Tibial artery (tissue), 4 donors: ENCODE data around the gene EHBP1.

Experiments
- DNase-seq, 2 donors: peaks; one replicate each; pipeline ENCODE4 v3.0.0-alpha.2; 2019
- H3K27ac ChIP-seq, 2 donors: fragments of 200-600 bp; sonication (generic) in 1 of 2; 1 replicate in 1 of 2; 2 replicates in 1 of 2; pipeline ENCODE4 v1.5.1; 2018 to 2019; ENCODE audit warnings: mild to moderate bottlenecking in 1 of 2
- H3K27me3 ChIP-seq, 2 donors: fragments of 200-600 bp; sonication (generic) in 1 of 2; one replicate each; pipeline versions ENCODE4 v1.5.1 to v1.6.0; 2016 to 2019
- H3K36me3 ChIP-seq, 3 donors: fragments of 200-600 bp; sonication (generic) in 2 of 3; one replicate each; pipeline ENCODE4 v1.5.1; 2016 to 2019; ENCODE audit warnings: mild to moderate bottlenecking in 2 of 3
- H3K4me1 ChIP-seq, 4 donors: fragments of 200-600 bp; sonication (generic) in 2 of 4; 1 replicate in 3 of 4; 2 replicates in 1 of 4; pipeline ENCODE4 v1.5.1; 2016 to 2019
- H3K4me3 ChIP-seq, 2 donors: fragments of 200-600 bp; sonication (generic) in 1 of 2; 1 replicate in 1 of 2; 2 replicates in 1 of 2; pipeline ENCODE4 v1.5.1; 2018 to 2019; ENCODE audit warnings: mild to moderate bottlenecking in 2 of 2
- H3K9me3 ChIP-seq, 3 donors: fragments of 200-600 bp; sonication (generic) in 1 of 3; one replicate each; pipeline ENCODE4 v1.5.1; 2016 to 2019
- CTCF ChIP-seq, 2 experiments: fragments of 200-600 bp in 1 of 2; fragments of 450-650 bp in 1 of 2; IDR thresholded peaks; one replicate each; pipeline ENCODE4 v1.5.1; 2017 to 2019; ENCODE audit warnings: antibody characterized with exemption in 2 of 2, mild to moderate bottlenecking in 1 of 2, moderate library complexity in 1 of 2
- intact Hi-C: fragments of 100-400 bp; cut with DNase I; formaldehyde crosslinking; loops from one replicate; pipeline ENCODE4 v1.15.0; 2023; ENCODE audit warnings: low total_unique reads

EHBP1 gene

GRCh38 chr2:62994206-62994605 is 288.7 kb downstream of the EHBP1 start:
- Histone ChIP-seq H3K27ac (no peak overlapping the region), H3K4me1 (peaks cover 0 to 11% (median 4%) of the 10 kb centered on the region in 4 donors), H3K4me3 (no peak overlapping the region), H3K27me3 (no peaks in the 10 kb centered on the region), H3K36me3 (peaks cover 6 to 25% (median 9%) of the 10 kb centered on the region in 3 donors), H3K9me3 (no peaks in the 10 kb centered on the region)
- intact Hi-C loops: no loop called here
- TF ChIP-seq CTCF (IDR thresholded peaks at IDR 0.05): no peak
- DNase-seq: no peak

- H3K36me3 ChIP-seq: peaks cover 6 to 19% (median 9%) of the 10 kb centered on the region in 3 donors
- DNase-seq: no peak
- no peak overlapping the region for H3K4me3 ChIP-seq
- intact Hi-C loops: no loop called here
- no peaks in the 10 kb centered on the region for H3K9me3 ChIP-seq
- H3K27me3 ChIP-seq: no peaks in the 10 kb centered on the region
- H3K4me1 ChIP-seq: peaks cover 0 to 26% (median 8%) of the 10 kb centered on the region in 4 donors
- H3K27ac ChIP-seq: no peak overlapping the region
- TF ChIP-seq CTCF (IDR thresholded peaks at IDR 0.05): no peak
These were observed 291.1 kb downstream of the EHBP1 start for GRCh38 chr2:62996534-62997186.

GRCh38 chr2:62998949-62999348 is 293.4 kb downstream of the EHBP1 start:
- peaks cover 4 to 16% (median 9%) of the 10 kb centered on the region in 3 donors for H3K36me3 ChIP-seq
- intact Hi-C loops: no loop called here
- H3K4me1 ChIP-seq: peaks cover 0 to 22% (median 4%) of the 10 kb centered on the region in 4 donors
- H3K27me3 ChIP-seq: no peaks in the 10 kb centered on the region
- no peak for TF ChIP-seq CTCF (IDR thresholded peaks at IDR 0.05)
- H3K9me3 ChIP-seq: no peaks in the 10 kb centered on the region
- H3K4me3 ChIP-seq: no peak overlapping the region
- peak overlapping the region in 1 of 2 donors; percentile 45 for H3K27ac ChIP-seq
- no peak for DNase-seq

GRCh38 chr2:62999905-63000304 is 294.4 kb downstream of the EHBP1 start:
- peak overlapping the region; percentile 18 to 45 for H3K27ac ChIP-seq
- peaks cover 0 to 22% (median 4%) of the 10 kb centered on the region in 4 donors for H3K4me1 ChIP-seq
- DNase-seq: peak; percentile 33 to 84
- peaks cover 0 to 9% (median 9%) of the 10 kb centered on the region in 3 donors for H3K36me3 ChIP-seq
- no peaks in the 10 kb centered on the region for H3K27me3 ChIP-seq
- H3K9me3 ChIP-seq: no peaks in the 10 kb centered on the region
- intact Hi-C loops: no loop called here
- H3K4me3 ChIP-seq: no peak overlapping the region
- TF ChIP-seq CTCF (IDR thresholded peaks at IDR 0.05): no peak

GRCh38 chr2:63000801-63001200 is 295.3 kb downstream of the EHBP1 start:
- Histone ChIP-seq H3K4me3 (no peak overlapping the region), H3K9me3 (no peaks in the 10 kb centered on the region), H3K27me3 (no peaks in the 10 kb centered on the region), H3K36me3 (peaks cover 0 to 9% (median 8%) of the 10 kb centered on the region in 3 donors), H3K4me1 (peaks cover 0 to 22% (median 4%) of the 10 kb centered on the region in 4 donors), H3K27ac (peak overlapping the region in 1 of 2 donors; percentile 45)
- DNase-seq: no peak
- no peak for TF ChIP-seq CTCF (IDR thresholded peaks at IDR 0.05)
- intact Hi-C loops: no loop called here
